PC-9 (cell line): ENCODE results near the gene AKAP13.
A peak's percentile ranks its signal among the peaks of the same experiment; 100 is the strongest.

Experiments used
- CTCF ChIP-seq: fragments of 200-600 bp; sonication (generic); conservative IDR thresholded peaks from 2 replicates; pipeline ENCODE4 v1.6.1; 2017; ENCODE audit warnings: mixed run types, antibody characterized with exemption, mild to moderate bottlenecking, moderate library complexity
- EZH2 ChIP-seq: fragments of 200-600 bp; sonication (generic); IDR thresholded peaks from 2 replicates; pipeline ENCODE4 v1.8.0; 2017; ENCODE audit warnings: antibody characterized with exemption, low read depth

DNA sequence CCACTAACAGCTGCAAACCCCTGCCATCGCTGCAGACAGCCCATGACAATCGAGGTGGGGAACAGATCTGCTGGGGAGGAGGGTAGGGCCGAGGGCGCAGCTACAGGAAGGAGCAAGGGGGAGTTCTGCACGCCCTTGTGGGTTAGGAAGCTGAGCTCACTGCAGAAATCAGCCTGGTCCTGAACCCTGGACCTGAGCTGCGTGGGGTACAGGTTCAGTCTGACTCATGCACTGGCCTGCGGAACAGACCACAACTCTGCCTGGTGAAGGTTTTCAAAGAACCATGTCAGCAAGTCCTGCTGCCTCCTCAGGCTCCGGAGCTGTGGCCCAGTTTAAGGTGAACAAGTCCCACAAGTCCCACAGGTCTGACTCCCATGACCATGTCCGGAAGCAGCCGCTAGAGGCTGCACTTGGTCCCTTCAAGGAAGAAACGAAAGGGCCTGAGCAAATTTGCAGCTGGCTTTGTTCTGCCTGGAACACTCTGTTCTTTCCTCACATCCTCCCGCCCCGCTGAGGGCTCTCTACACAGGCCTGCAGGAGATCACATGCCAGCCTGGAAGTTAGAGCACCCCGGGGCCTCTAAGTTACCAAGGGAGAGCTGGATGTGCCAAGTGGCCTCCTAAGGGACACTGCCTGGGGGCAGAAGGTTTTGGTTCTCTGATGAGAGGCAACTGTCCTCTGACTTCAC lies 49.4 kb upstream of the AKAP13 start:
- peak; percentile 83 for TF ChIP-seq CTCF
- TF ChIP-seq EZH2 = no peak
